Right lobe of liver (tissue), 4 donors: ENCODE measurements around the gene PAX5.

Source experiments
- POLR2A ChIP-seq: fragments of 450-650 bp; IDR thresholded peaks from one replicate; pipeline ENCODE4 v1.6.1; 2017; ENCODE audit warnings: antibody characterized with exemption, mild to moderate bottlenecking
- TF ChIP-seq, protein P1 (sequence below), 4 donors: fragments of 200-600 bp in 3 of 4; fragments of 450-650 bp in 1 of 4; IDR thresholded peaks; one replicate each; pipeline versions ENCODE4 v1.5.1 to v1.8.0; 2016 to 2022; ENCODE audit warnings: antibody characterized with exemption in 4 of 4, mild to moderate bottlenecking in 2 of 4
- donor health status: DM: no; HTN: no; CAD: no.
- donor health status: DM: no; HTN: no; CAD: no.
- donor health status: DM: no; HTN: yes; CAD: no.

DNA sequence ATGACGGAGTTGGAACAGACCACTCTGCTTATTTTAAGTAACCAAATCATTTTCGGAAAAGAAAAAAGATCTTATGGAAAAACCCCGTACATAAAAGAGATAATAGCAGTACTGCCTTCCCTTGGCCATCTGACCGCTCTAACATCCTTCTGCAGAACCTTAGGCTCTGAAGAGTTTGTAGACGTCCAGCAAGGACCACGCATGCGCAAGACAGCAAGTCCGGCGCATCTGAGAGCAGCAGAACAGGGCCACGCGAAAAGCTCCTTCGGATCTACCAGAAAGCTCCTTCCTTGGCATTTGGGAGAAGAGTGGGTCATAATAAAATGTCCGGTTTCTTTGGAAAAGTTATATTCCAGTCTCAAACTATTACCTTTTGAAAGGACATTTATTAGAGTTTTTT is 26.8 kb downstream of the PAX5 start:
- TF ChIP-seq POLR2A, result no peak
- TF ChIP-seq, protein P1, sequence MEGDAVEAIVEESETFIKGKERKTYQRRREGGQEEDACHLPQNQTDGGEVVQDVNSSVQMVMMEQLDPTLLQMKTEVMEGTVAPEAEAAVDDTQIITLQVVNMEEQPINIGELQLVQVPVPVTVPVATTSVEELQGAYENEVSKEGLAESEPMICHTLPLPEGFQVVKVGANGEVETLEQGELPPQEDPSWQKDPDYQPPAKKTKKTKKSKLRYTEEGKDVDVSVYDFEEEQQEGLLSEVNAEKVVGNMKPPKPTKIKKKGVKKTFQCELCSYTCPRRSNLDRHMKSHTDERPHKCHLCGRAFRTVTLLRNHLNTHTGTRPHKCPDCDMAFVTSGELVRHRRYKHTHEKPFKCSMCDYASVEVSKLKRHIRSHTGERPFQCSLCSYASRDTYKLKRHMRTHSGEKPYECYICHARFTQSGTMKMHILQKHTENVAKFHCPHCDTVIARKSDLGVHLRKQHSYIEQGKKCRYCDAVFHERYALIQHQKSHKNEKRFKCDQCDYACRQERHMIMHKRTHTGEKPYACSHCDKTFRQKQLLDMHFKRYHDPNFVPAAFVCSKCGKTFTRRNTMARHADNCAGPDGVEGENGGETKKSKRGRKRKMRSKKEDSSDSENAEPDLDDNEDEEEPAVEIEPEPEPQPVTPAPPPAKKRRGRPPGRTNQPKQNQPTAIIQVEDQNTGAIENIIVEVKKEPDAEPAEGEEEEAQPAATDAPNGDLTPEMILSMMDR (IDR thresholded peaks at IDR 0.05), result no peak
